Activated CD4-positive, alpha-beta T cell treated with anti-CD3 and anti-CD28 coated beads for 24 hours (primary cell): ENCODE results near the gene ZDHHC11.
"Not testable (repeated sequence)": the region's sequence is repeated elsewhere in the genome, so short reads cannot be mapped to it uniquely, and the experiment has no call there.

Source experiments
- DNase-seq, 2 donors: peaks; one replicate each; pipeline ENCODE4 v3.0.0-alpha.2; 2020; ENCODE audit warnings: low read depth in 2 of 2

ZDHHC11 gene

DNA sequence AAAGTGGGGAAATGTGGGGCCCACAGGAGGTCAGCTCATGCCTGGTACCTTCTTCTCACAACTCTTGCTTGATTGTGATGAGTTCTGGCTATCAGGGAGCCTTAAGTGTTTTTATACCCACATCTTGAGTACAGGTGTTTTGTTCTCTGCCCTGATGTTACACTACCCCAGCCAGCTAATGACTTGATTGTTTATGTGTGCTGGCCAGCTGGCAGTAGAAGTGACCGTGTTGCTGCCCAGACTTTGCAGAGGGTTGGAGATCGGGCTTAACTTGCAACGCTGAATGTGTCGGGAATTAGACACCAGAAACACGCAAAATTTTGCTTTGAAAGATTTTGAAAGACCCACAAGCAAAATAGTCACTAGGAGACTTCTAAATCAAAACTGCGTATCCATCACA, 49.3 kb downstream of the ZDHHC11 start:
- no peak for DNase-seq

DNA sequence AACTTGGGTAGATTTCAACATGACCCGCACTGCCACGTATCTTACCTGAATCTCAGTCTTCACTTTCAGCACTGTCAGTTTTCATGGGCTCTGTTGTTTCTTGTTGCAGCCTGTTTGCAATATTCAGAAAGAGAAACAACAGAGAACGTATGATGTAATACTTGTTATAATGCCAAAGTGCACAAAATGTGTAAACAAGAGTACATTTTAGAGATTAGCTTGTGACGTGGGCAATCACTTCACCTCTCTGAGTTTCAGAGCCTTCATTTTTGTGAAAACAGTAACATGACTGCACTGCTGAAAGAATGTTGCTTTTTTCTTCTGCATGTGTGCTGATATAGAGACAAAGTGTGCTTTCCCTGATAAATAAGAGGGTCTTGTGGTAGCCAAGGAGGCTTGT, 49.7 kb downstream of the ZDHHC11 start:
- DNase-seq = not testable (repeated sequence)

DNA sequence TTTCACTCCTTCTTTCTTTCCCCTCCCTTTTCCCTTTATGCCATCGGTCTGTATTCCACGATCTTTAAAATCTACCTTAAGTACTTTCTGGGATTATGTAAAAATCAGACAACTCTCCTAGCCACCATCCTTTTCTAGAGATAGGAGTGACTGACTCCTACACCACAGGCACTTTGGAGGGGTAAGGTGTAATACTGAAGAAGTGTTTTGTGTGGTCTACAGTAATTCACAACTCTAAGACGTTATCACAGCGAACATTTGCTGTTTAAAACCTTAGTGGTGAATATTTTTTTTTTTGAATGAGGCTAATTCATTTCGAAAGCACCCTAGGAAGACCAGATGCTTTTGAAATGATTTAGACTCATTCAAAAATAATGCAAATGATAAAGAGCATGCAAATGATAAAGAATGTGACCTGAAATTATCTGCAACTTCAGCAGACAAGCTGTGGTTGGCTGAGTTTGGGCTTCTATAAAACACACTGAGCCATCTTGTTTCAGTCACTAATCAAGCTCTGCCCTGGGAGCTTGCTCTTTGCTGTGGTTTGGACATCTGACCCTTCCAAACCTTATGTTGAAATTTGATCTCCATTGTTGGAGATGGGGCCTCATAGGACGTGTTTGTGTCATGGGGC, 52.2 kb downstream of the ZDHHC11 start:
- DNase-seq = not testable (repeated sequence)

DNA sequence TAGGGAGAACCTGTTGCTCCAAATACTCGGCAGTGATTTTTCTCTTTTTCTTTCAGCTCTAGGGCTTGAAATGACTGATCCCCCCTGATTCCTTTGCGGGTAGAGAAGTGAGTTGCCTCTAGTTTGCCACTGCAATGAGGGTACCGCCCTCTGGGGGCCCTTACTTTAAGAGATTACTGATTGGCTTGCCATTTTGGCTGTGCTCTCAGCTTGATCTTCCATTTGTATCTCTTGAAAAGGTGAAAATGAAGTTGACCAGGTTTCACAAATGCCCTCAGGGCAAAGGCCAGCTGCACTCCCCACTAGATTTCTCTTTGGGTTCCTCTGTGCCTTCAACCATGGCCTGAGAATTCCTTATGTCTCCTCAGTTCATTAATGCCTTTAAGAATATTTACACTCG, 52.8 kb downstream of the ZDHHC11 start:
- not testable (repeated sequence) for DNase-seq

DNA sequence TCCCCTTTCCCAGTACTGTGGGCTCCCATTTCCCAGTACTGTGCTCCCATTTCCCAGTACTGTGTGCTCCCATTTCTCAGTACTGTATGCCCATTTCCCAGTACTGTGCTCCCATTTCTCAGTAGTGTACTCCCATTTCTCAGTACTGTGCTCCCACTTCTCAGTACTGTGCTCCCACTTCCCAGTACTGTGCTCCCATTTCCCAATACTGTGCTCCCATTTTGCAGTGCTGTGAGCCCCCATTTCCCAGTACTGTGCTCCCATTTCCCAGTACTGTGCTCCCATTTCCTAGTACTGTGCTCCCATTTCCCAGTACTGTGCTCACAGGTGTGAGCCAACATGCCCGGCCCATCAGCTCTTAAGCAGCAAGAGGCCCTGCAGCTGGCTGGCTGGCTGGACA, 54.9 kb downstream of the ZDHHC11 start:
- not testable (repeated sequence) for DNase-seq

DNA sequence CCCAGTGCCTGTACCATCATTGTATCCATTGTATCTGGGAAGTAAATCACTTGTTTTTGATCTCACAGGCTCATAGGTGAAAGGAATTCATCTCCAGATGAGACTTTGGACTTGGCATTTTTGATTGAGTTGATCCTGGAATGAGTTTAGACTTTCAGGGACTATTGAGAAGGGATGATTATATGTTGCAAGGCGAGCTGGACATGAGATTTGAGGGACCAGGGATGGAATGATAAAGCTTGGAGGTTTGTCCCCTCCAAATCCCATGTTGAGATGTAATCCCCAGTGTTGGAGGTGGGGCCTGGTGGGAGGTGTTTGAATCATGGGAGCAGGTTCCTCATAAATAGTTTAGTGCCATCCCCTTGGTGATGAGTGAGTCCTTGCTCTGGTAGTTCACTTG, 55.8 kb downstream of the ZDHHC11 start:
- DNase-seq = not testable (repeated sequence)

DNA sequence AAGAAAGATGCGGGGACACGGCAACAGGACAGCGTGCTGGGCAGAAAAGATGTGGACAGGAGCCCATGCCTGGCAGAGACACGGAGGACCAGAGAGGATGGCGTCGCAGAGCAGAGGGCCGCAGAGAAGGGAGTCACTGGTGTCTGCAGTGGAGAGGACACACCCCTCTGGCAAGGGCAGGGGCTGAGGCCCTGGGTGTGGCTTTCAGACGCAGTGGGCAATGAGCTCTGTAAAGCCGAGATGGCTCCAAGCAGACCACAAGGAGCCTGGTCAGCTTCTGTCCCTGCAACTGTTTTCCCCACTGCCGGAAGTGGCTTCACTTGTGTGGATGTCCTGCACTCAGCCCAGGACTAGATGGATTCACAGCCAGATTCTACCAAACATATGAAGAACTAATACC, 62.1 kb downstream of the ZDHHC11 start:
- DNase-seq = not testable (repeated sequence)

DNA sequence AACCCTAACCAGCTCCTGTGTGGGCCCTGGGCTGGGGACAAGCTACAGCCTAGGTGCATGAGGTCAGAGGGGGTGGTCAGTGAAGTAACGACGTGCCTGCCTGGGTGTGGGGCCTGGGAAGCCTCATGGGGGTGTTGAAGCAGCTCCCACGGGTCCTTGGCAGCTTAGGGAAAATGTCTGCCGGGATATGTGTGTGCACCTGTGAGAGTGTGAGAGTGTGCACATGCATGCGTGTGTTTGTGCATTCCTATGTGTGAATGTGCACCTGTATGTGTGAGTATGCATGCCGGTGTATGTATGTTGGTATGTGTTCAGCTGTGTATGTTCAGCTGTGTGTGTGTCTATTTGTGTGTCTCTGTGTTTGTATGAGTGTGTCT, 62.9 kb downstream of the ZDHHC11 start:
- not testable (repeated sequence) for DNase-seq

DNA sequence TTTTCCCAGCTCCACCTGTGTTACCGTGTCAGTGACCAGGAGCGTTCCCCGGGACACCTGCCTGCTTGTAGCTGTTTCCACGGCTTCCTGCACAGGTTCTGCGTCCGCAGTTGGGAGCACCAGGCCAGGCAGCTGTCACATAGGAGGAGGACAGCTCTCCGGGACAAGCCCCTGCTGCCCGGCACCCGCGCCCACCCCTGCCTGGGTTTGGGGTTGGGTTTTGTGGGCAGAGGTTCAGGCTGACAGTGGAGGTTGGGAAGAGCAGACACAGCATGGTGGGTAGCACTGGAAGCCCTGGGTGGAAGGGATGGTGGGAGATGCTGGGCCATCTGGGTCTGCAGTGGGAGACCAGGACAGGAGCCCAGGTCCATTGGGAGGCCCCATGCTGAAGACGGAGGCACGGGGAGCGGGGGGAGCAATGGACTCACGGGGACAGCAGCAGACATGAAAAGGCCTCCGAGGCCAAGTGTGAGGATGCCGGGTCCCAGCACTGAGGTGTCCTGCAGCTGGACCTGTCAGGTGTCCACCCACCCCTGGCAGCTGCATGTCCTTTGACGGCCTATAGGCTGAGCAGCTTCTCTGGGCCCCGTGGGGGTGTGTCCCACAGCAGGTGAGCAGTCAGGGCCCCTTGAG, 63.4 kb downstream of the ZDHHC11 start:
- DNase-seq = not testable (repeated sequence)

DNA sequence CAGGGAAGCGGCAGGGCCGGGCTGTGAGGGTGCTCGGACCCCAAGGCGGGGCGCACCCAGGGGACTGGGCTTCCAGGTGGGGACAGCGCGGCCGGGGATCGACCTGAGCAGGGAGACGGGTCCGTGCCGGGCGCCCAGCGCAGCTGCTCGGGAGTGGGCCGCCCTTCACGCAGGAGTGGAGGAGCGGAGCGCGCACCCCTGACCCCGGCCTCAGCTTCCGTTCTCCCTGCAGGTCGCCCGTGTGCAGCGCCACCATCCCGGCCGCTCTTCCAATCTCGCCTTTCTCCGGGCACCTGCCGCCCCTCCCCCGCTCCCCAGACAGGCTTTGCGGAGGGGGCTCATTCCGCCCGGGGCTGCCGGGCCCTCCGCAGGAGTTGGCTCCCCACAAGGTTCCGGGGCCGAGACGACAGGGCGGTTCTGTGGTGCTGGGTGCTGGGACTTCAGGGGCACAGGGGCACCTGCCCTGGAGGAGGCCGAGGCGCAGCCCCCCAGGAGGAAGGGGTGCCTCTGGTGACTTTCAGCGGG, 65.5 kb downstream of the ZDHHC11 start:
- not testable (repeated sequence) for DNase-seq

DNA sequence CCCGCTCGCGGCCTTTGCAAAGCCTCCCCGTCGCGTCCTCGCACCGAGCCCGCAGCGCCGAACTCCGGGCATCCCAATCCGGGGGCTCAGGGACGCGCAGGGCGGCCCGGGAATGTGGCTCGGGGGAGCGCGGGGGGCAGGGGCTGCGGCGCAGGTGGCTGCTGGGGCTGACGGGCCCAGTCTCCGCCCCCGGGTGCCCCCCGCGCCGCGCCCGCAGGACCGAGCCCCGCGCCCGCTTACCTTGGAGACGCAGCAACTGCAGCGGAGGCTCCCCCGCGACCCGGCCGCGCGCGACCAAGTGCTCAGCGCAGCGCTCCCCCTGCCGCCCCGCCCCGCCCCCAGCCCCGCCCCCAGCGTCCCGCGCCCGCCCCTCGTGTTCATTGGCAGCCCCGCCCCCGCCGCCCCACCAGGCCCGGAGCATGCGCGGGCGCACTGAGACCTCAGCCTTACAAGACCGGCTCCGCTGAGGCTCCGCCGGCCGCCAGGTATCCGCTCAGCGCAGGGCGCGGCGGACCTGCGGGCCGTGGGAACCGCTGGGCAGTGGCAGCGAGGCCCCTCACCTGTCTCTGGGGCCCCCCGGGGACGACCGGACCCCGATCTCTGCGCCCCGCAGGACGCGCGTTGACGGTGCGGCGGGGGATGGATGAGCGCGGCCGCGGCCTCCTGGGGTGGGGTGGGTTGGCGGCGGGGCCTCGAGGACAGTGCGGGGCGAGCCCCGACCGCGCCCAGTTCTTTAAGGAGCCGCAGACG, 66.2 kb downstream of the ZDHHC11 start, which contains the start of gene ZDHHC11B:
Gene ZDHHC11B, minus strand, starts transcription at position 302 of the 750 bp plus-strand sequence. CDS start 17,810 bp downstream, outside the sequence.
- peak; percentile 94 for DNase-seq

DNA sequence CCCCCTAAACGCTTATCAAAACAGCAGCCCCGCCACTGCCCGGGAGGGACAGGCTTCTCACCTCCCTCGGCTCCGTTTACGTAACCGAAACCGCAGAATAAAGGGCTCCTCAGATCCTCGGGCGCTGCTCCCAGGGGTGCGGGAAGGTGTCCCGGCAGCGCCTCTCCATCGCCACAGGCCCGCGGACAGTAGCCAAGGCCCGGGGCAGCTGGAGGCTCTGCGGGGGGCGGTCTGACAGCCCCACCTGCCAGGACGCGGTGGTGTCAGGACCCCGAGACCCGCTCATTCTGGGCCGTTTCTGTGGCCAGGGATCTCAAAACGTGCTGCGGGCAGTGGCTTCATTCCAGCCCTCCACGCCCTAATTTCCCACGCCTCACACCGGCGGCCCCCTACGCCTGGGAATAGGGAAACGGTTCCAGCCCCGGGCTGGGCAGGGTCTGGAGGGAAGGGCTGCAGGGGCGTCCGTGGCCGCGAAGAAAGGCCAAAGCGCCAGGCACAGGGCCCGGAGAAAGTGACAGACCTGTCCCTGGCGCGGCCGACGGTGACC, 66.8 kb downstream of the ZDHHC11 start:
- not testable (repeated sequence) for DNase-seq

DNA sequence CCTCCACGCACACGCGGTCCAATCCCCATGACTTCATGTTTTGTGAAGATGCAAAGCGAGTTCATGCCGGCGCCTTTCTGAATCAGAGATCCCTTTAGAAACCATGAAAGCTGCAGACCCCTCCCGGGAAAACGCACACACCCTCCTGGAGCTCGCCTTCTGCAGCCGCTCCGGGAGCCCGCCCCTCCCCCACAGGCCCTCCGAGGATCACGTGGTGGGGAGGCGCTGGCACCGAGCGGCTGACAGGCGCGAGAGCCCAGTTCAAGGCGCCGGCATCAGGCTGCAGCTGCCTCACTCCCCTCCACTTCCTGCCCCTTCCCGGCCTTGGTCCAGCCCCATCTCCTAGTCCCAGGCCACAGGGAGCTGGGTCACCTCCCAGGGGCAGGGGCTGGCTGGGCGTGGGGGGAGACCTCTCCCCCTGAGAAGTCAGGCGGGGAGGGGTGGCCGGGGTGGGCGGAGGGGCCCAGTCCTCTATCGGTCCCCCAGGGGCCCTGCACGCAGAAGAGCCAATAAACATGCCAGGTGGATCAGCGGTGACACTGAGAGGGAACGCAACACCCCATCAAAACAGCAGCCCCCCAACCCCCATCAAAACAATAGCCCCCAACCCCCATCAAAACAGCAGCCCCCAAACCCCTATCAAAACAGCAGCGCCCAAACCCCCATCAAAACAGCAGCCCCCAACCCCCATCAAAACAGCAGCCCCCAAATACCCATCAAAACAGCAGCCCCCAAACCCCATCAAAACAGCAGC, 67.6 kb downstream of the ZDHHC11 start:
- DNase-seq = not testable (repeated sequence)

DNA sequence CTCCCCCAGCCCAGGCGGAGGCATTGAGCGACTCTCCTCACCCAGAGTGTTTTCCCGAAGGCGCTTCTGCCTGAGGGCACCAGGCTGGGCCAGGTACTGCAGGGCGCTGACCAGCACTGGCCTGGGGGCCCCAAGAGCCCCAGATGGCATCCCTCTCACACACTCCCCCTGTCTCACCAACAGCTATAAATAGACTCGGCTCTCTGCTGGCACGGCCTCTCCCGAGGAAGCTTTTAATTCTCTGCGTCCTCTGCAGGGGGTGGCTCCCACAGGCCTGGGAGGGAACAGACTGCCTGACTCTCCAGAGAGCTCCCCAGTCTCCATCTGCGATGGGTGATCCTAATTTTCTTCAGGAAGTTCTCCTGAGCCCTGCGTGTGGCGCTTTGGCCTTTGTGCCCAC, 68.4 kb downstream of the ZDHHC11 start:
- not testable (repeated sequence) for DNase-seq

DNA sequence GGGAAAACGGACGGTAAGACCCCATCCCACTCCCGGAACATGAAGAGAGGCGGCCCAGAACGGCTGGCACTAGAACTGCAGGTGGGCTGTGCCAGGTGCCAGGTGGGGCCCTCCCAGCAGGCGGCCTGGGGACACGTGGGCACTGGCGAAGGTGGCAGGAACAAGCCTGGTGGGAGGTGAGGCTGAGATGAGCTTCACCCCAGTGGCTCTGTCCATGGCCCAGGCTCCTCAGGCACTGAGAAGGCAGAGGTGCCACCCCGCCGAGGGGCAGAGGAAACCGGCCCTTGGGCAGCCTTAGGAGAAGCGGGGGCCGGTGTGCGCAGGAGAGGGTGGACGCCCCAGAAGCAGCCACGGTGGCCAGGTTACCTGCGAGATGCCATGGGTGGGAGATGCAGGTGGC, 70.2 kb downstream of the ZDHHC11 start:
- not testable (repeated sequence) for DNase-seq

DNA sequence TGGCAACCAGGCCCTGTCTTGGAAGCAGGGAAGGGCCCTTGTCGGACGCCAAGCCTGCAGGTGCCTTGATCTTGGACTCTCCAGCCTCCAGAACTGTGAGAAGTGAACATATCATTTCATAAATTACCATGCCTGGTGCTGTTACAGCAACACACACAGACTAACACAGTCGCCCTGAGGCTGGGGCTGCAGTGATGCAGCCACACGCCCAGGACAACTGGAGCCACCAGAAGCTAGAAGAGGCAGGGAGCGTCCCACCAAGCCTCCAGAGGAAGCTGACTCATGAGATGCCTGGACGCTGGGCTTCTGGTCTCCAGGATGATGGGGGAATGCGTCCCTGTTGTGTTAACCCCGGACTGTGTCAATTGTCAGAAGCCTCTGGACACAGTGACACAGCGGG, 71.8 kb downstream of the ZDHHC11 start:
- DNase-seq = not testable (repeated sequence)

DNA sequence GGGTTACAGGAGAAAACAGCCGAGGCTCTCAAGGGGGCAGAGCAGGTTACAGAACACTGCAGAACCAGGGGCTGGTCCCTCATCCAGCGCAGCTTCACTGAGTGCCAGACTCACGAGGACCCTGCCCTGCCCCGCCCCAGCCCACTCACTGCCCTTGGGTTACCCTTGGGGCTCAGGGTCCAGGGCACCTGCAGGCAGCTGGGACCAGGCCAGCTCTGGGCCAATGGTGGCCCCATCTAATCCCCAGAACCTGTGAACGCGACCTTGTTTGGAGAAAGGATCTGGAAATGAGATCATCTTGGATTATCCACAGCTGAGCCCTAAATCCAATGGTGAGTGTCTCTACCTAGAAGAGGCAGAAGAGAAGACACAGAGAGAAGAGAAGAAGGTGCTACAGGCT, 72.4 kb downstream of the ZDHHC11 start:
- DNase-seq = not testable (repeated sequence)

DNA sequence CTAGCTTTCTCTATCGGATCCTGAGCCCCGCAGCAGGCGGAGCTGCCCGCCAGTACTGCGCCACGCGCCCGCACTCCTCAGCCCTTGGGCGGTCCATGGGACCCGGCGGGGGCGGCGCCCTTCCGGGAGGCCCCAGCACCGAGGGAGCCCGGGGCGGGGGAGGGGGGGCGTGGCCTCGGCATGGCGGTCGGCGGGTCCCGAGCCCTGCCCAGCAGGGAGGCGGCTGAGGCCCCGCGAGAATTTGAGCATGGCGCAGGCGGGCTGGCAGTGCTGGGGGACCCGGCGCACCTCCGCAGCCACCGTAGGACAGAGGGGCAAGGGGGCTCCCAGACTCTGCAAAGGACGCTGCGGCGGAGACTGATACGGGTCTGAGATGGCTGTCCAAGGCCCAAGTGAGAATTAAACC, 73.0 kb downstream of the ZDHHC11 start:
- no peak for DNase-seq

DNA sequence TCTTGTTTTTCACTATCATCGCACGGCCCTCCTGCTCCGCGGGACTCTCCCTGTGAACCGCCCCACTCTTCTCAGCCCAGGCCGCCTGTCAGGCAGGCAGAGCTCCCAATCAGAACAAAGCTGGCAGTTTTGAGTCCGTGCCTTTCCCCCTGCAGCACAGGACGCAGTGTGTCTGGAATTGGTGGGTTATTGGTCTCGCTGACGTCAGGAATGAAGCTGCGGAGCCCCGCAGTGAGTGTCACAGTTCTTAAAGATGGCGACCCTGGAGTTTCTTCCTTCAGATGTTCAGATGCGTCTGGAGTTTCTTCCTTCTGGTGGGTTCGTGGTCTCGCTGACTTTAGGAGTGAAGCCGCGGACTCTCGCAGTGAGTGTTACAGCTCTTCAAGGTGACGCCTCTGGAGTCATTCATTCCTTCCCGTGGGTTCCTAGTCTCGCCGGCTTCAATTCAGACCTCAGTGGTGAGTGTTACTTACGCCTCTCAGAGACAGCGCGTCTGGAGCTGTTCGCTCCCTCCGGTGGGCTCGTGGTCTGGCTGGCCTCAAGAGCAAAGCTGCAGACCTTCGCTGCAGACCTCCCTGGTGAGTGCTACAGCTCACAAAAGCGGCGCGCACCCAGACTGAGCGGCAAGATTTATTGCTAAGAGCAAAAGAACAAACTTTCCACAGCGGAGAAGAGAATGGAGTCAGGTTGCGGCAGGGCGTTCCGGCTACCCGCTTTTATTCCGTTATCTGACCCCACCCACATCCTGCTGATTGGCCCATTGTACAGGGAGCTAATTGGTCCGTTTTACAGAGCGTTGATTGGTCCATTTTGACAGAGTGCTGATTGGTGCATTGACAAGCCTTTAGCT, 73.7 kb downstream of the ZDHHC11 start:
- DNase-seq = no peak
